ENCODE data around the gene IQCK.
A peak's percentile ranks its signal among the peaks of the same experiment; 100 is the strongest.

Gene IQCK

GRCh38 chr16:19864566-19864965, 146.5 kb downstream of the IQCK start:
- DNase-seq: no peak

GRCh38 chr16:19868421-19868820, 150.3 kb downstream of the IQCK start:
- no peak for DNase-seq

- no peak for DNase-seq
Measured at GRCh38 chr16:19871721-19872120, 153.7 kb downstream of the IQCK start.

GRCh38 chr16:19872179-19872863, 154.2 kb downstream of the IQCK start:
- no peak for DNase-seq

GRCh38 chr16:19872935-19873334, 154.9 kb downstream of the IQCK start:
- DNase-seq: no peak

GRCh38 chr16:19874026-19874425, 156.0 kb downstream of the IQCK start:
- no peak for DNase-seq

GRCh38 chr16:19874851-19875546, 156.9 kb downstream of the IQCK start:
- no peak for DNase-seq

- no peak for DNase-seq
Measured at GRCh38 chr16:19875900-19876299, 157.8 kb downstream of the IQCK start.

- no peak for DNase-seq
Measured at GRCh38 chr16:19876501-19877059, 158.5 kb downstream of the IQCK start.

GRCh38 chr16:19878757-19879156, 160.7 kb downstream of the IQCK start:
- no peak for DNase-seq

- DNase-seq: no peak
Measured at GRCh38 chr16:19879241-19879792, 161.2 kb downstream of the IQCK start.

- no peak for DNase-seq
Measured at GRCh38 chr16:19881028-19881427, 163.0 kb downstream of the IQCK start.

- no peak for DNase-seq
Measured at GRCh38 chr16:19881783-19882182, 163.7 kb downstream of the IQCK start.

- DNase-seq: no peak
Measured at GRCh38 chr16:19882186-19882585, 164.1 kb downstream of the IQCK start.

GRCh38 chr16:19882646-19883045, 164.6 kb downstream of the IQCK start:
- no peak for DNase-seq

- no peak for DNase-seq
Measured at GRCh38 chr16:19883296-19883965, 165.4 kb downstream of the IQCK start.

GRCh38 chr16:19883966-19884485, 166.0 kb downstream of the IQCK start:
- DNase-seq: no peak

- peak; percentile 43 for DNase-seq
Measured at GRCh38 chr16:19884611-19885450, 166.8 kb downstream of the IQCK start, which contains the start of gene GPRC5B. Gene GPRC5B (minus strand): TSS chr16:19884848. CDS start chr16:19872845, 12,003 bp downstream.

GRCh38 chr16:19885451-19886072, 167.5 kb downstream of the IQCK start:
- DNase-seq: no peak

GRCh38 chr16:19886073-19886941, 168.2 kb downstream of the IQCK start:
- DNase-seq: peak; percentile 80

GRCh38 chr16:19888834-19889233, 170.8 kb downstream of the IQCK start:
- no peak for DNase-seq

Measured in activated CD4-positive, alpha-beta T cell treated with anti-CD3 and anti-CD28 coated beads, Interleukin-2, amount 50 U/mL, for 1 hour (primary cell).